Fibroblast of villous mesenchyme (primary cell): ENCODE results near the gene ERP44. TPM values are rescaled to one million over a fixed set of nuclear protein-coding genes. Genes with fewer than 3 reads are reported as not detected.

Experiments used
- DNase-seq: peaks from one replicate; pipeline ENCODE4 v3.0.0-alpha.2; 2010; ENCODE audit warnings: low read depth
- H3K4me3 ChIP-seq: 2 replicates; pipeline ENCODE4 v1.5.1; 2011; ENCODE audit warnings: low read depth, mild to moderate bottlenecking, low read length
- CTCF ChIP-seq: IDR thresholded peaks from 2 replicates; pipeline ENCODE4 v1.5.1; 2012; ENCODE audit warnings: low read depth, mild to moderate bottlenecking, low read length; ENCODE audit not compliant: insufficient read depth
- total RNA-seq: library from RNA; depleted of rRNA; stranded (reverse); fragments of >200 nt; gene quantifications from 2 replicates; pipeline ENCODE4 v1.2.3, GENCODE V29; 2012

Gene ERP44
- total RNA-seq, 1 donor, result 22.0 TPM

- TF ChIP-seq CTCF, result no peak
- no peak overlapping the region for H3K4me3 ChIP-seq
- DNase-seq, result peak; percentile 12
Measured at GRCh38 chr9:100049551-100049950, 49.2 kb downstream of the ERP44 start.

GRCh38 chr9:100038472-100038871 lies 60.3 kb downstream of the ERP44 start:
- TF ChIP-seq CTCF, result no peak
- no peak overlapping the region for H3K4me3 ChIP-seq
- no peak for DNase-seq

- H3K4me3 ChIP-seq, result no peak overlapping the region
- no peak for DNase-seq
- no peak for TF ChIP-seq CTCF
Measured at GRCh38 chr9:100033877-100034551, 64.8 kb downstream of the ERP44 start.

GRCh38 chr9:100030548-100030947 lies 68.3 kb downstream of the ERP44 start:
- TF ChIP-seq CTCF, result no peak
- no peak for DNase-seq
- no peak overlapping the region for H3K4me3 ChIP-seq

- DNase-seq, result no peak
- no peak for TF ChIP-seq CTCF
- H3K4me3 ChIP-seq, result no peak overlapping the region
Measured at GRCh38 chr9:100029251-100029650, 69.5 kb downstream of the ERP44 start.

GRCh38 chr9:100028201-100028784 lies 70.5 kb downstream of the ERP44 start:
- TF ChIP-seq CTCF, result peak; percentile 99
- H3K4me3 ChIP-seq, result no peak overlapping the region
- DNase-seq, result peak; percentile 80
